SU-DHL-6 (cell line): ENCODE data around the gene MARCO.

ENCODE experiments used
- CTCF ChIP-seq: fragments of 200-600 bp; sonication (generic); IDR thresholded peaks from one replicate; pipeline ENCODE4 v1.5.1; 2017; ENCODE audit warnings: antibody characterized with exemption, mild to moderate bottlenecking, low read length, moderate library complexity; ENCODE audit not compliant: insufficient read depth, poor library complexity, severe bottlenecking
- EZH2phosphoT487 ChIP-seq: fragments of 200-600 bp; sonication (generic), shearing (Covaris generic); conservative IDR thresholded peaks from 2 replicates; pipeline ENCODE4 v1.6.1; 2018; ENCODE audit warnings: mild to moderate bottlenecking, antibody characterized with exemption, low read length, moderate library complexity, mixed read lengths

- TF ChIP-seq CTCF (no peak), EZH2phosphoT487 (no peak)
Observed at GRCh38 chr2:118923371-118923770, 18.6 kb upstream of the MARCO start.
